Measurements from ENCODE around the gene TPPP. TPM values are rescaled to one million over a fixed set of nuclear protein-coding genes. Genes with fewer than 3 reads are reported as not detected.

TPPP gene
- total RNA-seq, 4 donors from 2014 or later: 10.5 to 22.2 (median 16.2) TPM

GRCh38 chr5:666816-667498, 26.2 kb downstream of the TPPP start:
- Histone ChIP-seq H3K9me3 (no peaks in the 10 kb centered on the region), H3K4me1 (peaks cover 16% of the 10 kb centered on the region), H3K4me3 (no peak overlapping the region), H3K27me3 (no peaks in the 10 kb centered on the region), H3K27ac (no peak overlapping the region), H3K36me3 (peaks cover 38% of the 10 kb centered on the region)
- TF ChIP-seq EP300 (IDR thresholded peaks at IDR 0.05) (no peak), CTCF (IDR thresholded peaks at IDR 0.05) (no peak), POLR2A (IDR thresholded peaks at IDR 0.05) (no peak), POLR2AphosphoS5 (IDR thresholded peaks at IDR 0.05) (no peak)
- WGBS: 93% methylated on average over 13 of the region's 13 CpGs
- peak in 1 of 2 donors; percentile 28 for DNase-seq (ENCODE audit: low spot score in 2 of 2)

- H3K27ac ChIP-seq: no peak overlapping the region
- peaks cover 8% of the 10 kb centered on the region for H3K4me1 ChIP-seq
- peaks cover 38% of the 10 kb centered on the region for H3K36me3 ChIP-seq
- H3K27me3 ChIP-seq: no peaks in the 10 kb centered on the region
- no peak overlapping the region for H3K4me3 ChIP-seq
- WGBS: 82% methylated on average over 13 of the region's 40 CpGs
- peak in 1 of 2 donors; percentile 73 for DNase-seq (ENCODE audit: low spot score in 2 of 2)
- no peaks in the 10 kb centered on the region for H3K9me3 ChIP-seq
- TF ChIP-seq POLR2A (IDR thresholded peaks at IDR 0.05): no peak
- TF ChIP-seq POLR2AphosphoS5 (IDR thresholded peaks at IDR 0.05): no peak
- no peak for TF ChIP-seq CTCF (IDR thresholded peaks at IDR 0.05)
Measured at GRCh38 chr5:665956-666711, 27.0 kb downstream of the TPPP start.

- 84% methylated on average over 7 of the region's 8 CpGs for WGBS
- H3K4me1 ChIP-seq: peaks cover 3% of the 10 kb centered on the region
- H3K27ac ChIP-seq: no peak overlapping the region
- no peak for TF ChIP-seq CTCF (IDR thresholded peaks at IDR 0.05)
- no peak for TF ChIP-seq EP300 (IDR thresholded peaks at IDR 0.05)
- TF ChIP-seq POLR2AphosphoS5 (IDR thresholded peaks at IDR 0.05): no peak
- no peak for TF ChIP-seq POLR2A (IDR thresholded peaks at IDR 0.05)
- H3K36me3 ChIP-seq: peaks cover 40% of the 10 kb centered on the region
- H3K9me3 ChIP-seq: no peaks in the 10 kb centered on the region
- no peaks in the 10 kb centered on the region for H3K27me3 ChIP-seq
- peak in 1 of 2 donors; percentile 55 for DNase-seq (ENCODE audit: low spot score in 2 of 2)
- no peak overlapping the region for H3K4me3 ChIP-seq
Measured at GRCh38 chr5:665541-665955, 27.6 kb downstream of the TPPP start.

- no peak overlapping the region for H3K4me3 ChIP-seq
- 98% methylated on average over 19 of the region's 20 CpGs for WGBS
- peak in 1 of 2 donors; percentile 67 for DNase-seq (ENCODE audit: low spot score in 2 of 2)
- peaks cover 3% of the 10 kb centered on the region for H3K4me1 ChIP-seq
- no peak for TF ChIP-seq POLR2A (IDR thresholded peaks at IDR 0.05)
- no peak for TF ChIP-seq EP300 (IDR thresholded peaks at IDR 0.05)
- no peak for TF ChIP-seq CTCF (IDR thresholded peaks at IDR 0.05)
- H3K9me3 ChIP-seq: no peaks in the 10 kb centered on the region
- H3K27ac ChIP-seq: no peak overlapping the region
- no peaks in the 10 kb centered on the region for H3K27me3 ChIP-seq
- H3K36me3 ChIP-seq: peaks cover 46% of the 10 kb centered on the region
Measured at GRCh38 chr5:664994-665360, 28.2 kb downstream of the TPPP start.

GRCh38 chr5:664343-664993, 28.7 kb downstream of the TPPP start:
- Histone ChIP-seq H3K4me1 (peaks cover 3% of the 10 kb centered on the region), H3K36me3 (peaks cover 51% of the 10 kb centered on the region), H3K27me3 (no peaks in the 10 kb centered on the region), H3K27ac (no peak overlapping the region), H3K9me3 (no peaks in the 10 kb centered on the region), H3K4me3 (no peak overlapping the region)
- 90% methylated on average over 6 of the region's 24 CpGs for WGBS
- no peak for TF ChIP-seq CTCF (IDR thresholded peaks at IDR 0.05)
- no peak for TF ChIP-seq EP300 (IDR thresholded peaks at IDR 0.05)
- TF ChIP-seq POLR2AphosphoS5 (IDR thresholded peaks at IDR 0.05): no peak
- TF ChIP-seq POLR2A (IDR thresholded peaks at IDR 0.05): no peak
- peak; percentile 43 to 79 for DNase-seq (ENCODE audit: low spot score in 2 of 2)
